ENCODE data around the gene WDR64.
"Not testable (repeated sequence)": the region's sequence is repeated elsewhere in the genome, so short reads cannot be mapped to it uniquely, and the experiment has no call there.

DNA sequence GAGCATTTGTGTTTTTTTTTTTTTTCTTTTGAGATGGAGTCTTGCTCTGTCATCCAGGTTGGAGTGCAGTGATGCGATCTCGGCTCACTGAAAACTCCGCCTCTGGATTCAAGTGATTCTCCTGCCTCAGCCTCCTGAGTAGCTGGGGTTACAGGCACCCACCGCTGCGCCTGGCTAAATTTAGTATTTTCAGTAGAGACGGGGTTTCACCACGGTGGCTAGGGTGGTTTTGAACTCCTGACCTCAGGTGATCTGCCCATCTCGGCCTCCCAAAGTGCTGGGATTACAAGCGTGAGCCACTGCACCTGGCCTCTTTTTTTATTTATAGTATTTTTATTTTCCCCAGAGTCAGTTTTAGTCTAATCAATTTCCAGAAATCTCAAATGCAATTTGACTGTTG, 174.5 kb downstream of the WDR64 start:
- not testable (repeated sequence) for TF ChIP-seq EZH2phosphoT487 (IDR thresholded peaks at IDR 0.05; ENCODE audit: borderline replicate concordance, low read length)
- TF ChIP-seq, protein P1, sequence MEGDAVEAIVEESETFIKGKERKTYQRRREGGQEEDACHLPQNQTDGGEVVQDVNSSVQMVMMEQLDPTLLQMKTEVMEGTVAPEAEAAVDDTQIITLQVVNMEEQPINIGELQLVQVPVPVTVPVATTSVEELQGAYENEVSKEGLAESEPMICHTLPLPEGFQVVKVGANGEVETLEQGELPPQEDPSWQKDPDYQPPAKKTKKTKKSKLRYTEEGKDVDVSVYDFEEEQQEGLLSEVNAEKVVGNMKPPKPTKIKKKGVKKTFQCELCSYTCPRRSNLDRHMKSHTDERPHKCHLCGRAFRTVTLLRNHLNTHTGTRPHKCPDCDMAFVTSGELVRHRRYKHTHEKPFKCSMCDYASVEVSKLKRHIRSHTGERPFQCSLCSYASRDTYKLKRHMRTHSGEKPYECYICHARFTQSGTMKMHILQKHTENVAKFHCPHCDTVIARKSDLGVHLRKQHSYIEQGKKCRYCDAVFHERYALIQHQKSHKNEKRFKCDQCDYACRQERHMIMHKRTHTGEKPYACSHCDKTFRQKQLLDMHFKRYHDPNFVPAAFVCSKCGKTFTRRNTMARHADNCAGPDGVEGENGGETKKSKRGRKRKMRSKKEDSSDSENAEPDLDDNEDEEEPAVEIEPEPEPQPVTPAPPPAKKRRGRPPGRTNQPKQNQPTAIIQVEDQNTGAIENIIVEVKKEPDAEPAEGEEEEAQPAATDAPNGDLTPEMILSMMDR (conservative IDR thresholded peaks at IDR 0.05; ENCODE audit: low read depth, low read length) = not testable (repeated sequence)
